ENCODE results near the gene NEK1.

DNA sequence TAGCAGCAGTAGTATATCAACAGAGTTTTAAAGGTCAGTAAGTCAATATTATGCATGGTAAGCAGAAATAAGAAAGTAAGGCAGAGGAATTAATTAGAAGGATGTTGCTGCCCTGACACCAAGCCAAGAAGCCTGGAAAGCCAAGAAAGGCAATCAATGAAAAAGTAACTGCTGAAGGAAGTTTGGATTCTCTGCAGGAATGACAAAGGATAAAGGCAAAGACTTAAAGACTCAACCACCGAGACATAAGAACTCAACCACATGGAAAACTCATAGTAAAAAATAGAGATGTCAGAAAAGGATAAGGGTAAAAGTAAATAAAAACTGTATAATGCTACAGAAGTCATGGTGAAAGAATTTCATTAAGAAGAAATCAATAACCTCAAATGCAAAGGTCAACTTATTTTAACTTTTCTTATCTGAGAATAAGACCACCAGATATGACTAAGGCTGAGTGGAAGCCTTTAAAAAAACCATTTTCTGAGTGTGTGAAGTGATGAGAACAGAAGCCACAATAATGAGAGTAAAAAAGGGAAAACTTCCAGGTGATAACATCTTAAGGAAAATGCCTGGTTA is 55.2 kb downstream of the NEK1 start:
- TF ChIP-seq, protein P1, sequence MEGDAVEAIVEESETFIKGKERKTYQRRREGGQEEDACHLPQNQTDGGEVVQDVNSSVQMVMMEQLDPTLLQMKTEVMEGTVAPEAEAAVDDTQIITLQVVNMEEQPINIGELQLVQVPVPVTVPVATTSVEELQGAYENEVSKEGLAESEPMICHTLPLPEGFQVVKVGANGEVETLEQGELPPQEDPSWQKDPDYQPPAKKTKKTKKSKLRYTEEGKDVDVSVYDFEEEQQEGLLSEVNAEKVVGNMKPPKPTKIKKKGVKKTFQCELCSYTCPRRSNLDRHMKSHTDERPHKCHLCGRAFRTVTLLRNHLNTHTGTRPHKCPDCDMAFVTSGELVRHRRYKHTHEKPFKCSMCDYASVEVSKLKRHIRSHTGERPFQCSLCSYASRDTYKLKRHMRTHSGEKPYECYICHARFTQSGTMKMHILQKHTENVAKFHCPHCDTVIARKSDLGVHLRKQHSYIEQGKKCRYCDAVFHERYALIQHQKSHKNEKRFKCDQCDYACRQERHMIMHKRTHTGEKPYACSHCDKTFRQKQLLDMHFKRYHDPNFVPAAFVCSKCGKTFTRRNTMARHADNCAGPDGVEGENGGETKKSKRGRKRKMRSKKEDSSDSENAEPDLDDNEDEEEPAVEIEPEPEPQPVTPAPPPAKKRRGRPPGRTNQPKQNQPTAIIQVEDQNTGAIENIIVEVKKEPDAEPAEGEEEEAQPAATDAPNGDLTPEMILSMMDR (IDR thresholded peaks at IDR 0.05; ENCODE audit: low read length) = no peak
- TF ChIP-seq EZH2 (optimal IDR thresholded peaks at IDR 0.05; ENCODE audit: low read depth, low read length) = no peak

All from MM.1S (cell line).